SK-N-MC (cell line): ENCODE measurements around the gene PROB1.

Experiments used
- DNase-seq: peaks from one replicate; pipeline ENCODE4 v3.0.0-alpha.2; 2011; ENCODE audit warnings: low read depth, low spot score
- H3K27ac ChIP-seq: fragments of 200-600 bp; sonication (generic); 2 replicates; pipeline ENCODE4 v1.5.1; 2016; ENCODE audit warnings: mixed run types
- H3K36me3 ChIP-seq: fragments of 200-600 bp; sonication (generic); 2 replicates; pipeline ENCODE4 v1.6.1; 2017; ENCODE audit warnings: antibody characterized with exemption, low read length, mixed read lengths; ENCODE audit not compliant: insufficient read depth
- H3K4me3 ChIP-seq: fragments of 200-600 bp; sonication (generic); 2 replicates; pipeline ENCODE4 v1.5.1; 2016
- H3K9ac ChIP-seq: fragments of 200-600 bp; sonication (generic); 2 replicates; pipeline ENCODE4 v1.8.0; 2017; ENCODE audit warnings: mixed run types, mixed read lengths; ENCODE audit not compliant: insufficient read length
- H3K9me3 ChIP-seq: fragments of 200-600 bp; sonication (generic); 2 replicates; pipeline ENCODE4 v1.6.1; 2017; ENCODE audit warnings: low read depth, mild to moderate bottlenecking, antibody characterized with exemption, low read length, moderate library complexity, mixed read lengths
- EZH2 ChIP-seq: fragments of 200-600 bp; sonication (generic); IDR thresholded peaks from one replicate; pipeline ENCODE4 v1.6.1; 2017; ENCODE audit warnings: antibody characterized with exemption
- FOXP2 ChIP-seq: optimal IDR thresholded peaks from 2 replicates; pipeline ENCODE3; 2011; ENCODE audit warnings: mild to moderate bottlenecking, moderate library complexity; ENCODE audit not compliant: insufficient read depth; ENCODE audit errors: extremely low read length, control extremely low read depth
- POLR2AphosphoS5 ChIP-seq: IDR thresholded peaks from 2 replicates; pipeline ENCODE4 v1.6.1; 2012; ENCODE audit warnings: mild to moderate bottlenecking, low read depth, low read length, borderline replicate concordance

Gene PROB1

DNA sequence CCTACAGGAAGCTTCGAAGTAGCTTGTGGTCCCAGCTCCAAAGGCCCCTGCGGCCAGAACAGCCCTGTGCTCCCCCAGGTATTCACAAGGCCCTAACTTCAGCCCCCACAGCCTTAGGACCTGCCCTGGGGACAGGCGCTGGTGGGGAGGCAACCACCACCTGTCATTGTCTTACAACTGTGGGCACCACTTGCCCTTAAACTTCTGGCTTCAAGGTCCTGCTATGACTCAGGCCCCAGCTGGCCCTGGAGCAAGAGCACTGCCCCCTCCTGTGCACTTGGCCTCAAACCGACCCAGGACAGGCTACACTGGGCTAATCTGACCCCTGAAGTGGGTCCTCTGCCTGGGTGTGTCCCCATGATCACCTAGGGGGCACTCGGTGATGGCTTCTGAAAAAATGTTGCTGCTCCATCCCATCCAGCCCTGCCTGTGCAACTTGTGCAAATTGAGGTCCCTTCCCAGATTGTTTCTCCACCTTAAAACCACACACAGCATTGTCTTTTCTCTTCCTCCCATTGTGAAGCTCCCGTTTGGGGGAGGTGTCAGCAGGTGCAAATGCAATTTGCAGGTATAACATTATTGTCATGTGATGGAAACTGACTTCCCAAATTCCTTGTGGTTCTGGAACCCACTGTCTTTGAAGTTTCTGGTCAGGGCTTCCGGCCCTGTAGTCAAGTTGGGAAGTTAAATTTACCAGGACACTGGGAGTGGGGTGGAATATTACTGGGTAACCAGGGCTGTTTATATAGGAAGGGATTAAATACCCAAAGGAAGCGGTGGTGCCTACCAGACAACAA, 1.1 kb upstream of the PROB1 start:
- no peak for DNase-seq
- Histone ChIP-seq H3K27ac (no peak overlapping the region), H3K36me3 (no peaks in the 10 kb centered on the region), H3K9me3 (no peaks in the 10 kb centered on the region), H3K4me3 (no peak overlapping the region), H3K9ac (no peak overlapping the region)
- TF ChIP-seq EZH2 = no peak
- no peak for TF ChIP-seq POLR2AphosphoS5
- TF ChIP-seq FOXP2 = no peak

DNA sequence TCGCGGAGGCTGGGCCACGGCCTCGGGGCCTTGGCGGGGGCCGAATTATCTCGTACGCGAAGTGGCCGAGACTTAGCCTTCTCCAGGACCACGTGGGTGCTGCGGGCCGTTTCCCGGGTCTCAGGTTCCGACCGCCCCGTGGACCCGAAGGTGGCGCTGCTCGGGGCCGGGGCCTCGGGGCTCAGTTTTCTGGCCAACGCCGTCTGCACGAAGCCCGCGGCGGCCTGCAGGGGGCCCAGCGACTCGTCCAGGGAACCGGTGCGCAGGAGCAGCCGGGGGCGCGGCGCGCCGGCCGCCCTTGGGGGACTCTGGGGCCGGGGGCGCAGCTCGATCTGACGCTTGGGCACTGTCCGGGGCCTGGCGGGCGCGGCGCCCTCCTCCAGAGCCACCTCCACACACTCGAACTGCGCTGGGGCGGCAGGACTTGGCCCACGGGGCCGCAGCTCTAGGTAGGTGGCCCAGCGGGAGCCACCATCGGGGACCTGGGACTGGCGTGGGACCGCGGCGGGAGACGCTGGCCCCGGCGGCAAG, 716 bp downstream of the PROB1 start:
- Histone ChIP-seq H3K36me3 (no peaks in the 10 kb centered on the region), H3K9me3 (no peaks in the 10 kb centered on the region), H3K9ac (no peak overlapping the region), H3K4me3 (no peak overlapping the region), H3K27ac (no peak overlapping the region)
- TF ChIP-seq FOXP2 (no peak), POLR2AphosphoS5 (no peak), EZH2 (no peak)
- no peak for DNase-seq

DNA sequence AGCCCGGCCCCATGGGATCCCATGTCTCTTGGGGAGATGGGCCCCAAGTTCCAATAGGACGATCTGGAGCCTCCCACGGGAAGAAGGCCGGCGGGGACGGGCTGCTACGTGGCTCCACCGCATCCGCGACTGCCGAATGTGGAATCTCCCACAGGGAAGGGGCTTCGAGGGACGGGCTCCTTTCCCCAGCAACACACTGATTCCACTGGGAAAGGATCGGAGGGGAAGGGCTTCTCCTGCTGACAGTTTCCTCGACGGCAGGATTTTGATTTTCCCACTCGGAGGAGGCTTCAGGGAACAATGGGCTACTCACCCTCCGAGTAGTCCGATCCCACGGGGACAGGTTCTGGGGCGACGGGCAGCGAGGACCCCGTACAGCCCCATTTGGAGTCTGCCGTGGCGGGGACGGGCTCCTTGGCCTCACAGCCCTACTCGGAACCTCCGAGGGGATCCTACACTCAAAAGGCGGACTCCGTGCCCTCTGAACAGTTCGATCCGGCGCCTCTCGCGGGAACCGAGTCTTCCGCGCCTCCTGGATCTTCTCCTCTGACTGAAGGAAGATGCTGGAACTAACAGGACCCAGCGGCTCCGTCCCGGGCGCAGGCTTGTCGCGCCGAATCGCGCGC, 1.3 kb downstream of the PROB1 start:
- Histone ChIP-seq H3K27ac (no peak overlapping the region), H3K9me3 (no peaks in the 10 kb centered on the region), H3K9ac (peak overlapping the region; percentile 61), H3K36me3 (no peaks in the 10 kb centered on the region), H3K4me3 (peak overlapping the region; percentile 83)
- no peak for TF ChIP-seq EZH2
- TF ChIP-seq POLR2AphosphoS5 = no peak
- no peak for DNase-seq

DNA sequence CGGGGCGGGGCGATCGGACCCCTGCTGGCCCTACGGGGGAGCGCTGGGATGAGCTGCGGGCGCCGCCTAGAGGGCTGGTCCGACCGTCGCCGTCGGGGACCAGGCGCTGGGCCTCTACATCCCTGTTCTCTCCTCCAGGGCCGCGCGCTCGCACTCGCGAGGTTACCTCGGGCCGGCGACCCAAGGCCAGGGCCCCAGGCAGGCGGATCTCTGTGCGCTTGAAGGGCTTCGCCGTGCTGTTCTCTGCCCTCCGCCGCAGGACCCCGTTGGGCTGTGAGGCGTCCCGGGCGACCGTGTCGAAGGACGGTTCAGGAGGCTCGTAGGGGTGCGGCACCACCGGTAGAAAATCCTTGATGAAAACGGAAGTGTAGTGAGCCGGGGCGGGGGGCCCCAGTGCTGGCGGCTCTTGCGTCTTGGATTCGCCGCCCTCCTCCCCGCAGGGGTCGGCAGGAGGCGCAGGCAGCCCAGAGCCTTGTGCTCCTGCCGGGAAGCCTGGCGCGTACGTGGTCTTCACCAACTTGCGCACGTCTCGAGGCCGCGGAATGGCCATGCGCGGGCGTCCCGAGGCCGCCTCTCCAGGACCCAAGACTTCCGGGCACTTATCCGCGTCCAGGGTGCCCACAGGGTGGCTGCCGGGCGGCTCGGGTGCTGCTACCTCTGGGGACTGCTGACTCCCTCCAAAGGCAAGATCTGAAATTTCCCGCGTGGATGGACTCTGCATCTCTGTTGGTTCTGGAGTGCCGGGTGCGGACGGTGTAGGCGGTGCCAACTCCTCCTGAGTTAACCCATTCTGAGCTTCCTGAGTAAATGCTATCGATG, 2.0 kb downstream of the PROB1 start:
- no peak for DNase-seq
- peak overlapping the region; percentile 61 for H3K9ac ChIP-seq
- TF ChIP-seq FOXP2 = no peak
- TF ChIP-seq EZH2 = no peak
- peak; percentile 21; the same call in 1 of the 2 replicates for TF ChIP-seq POLR2AphosphoS5
- peak overlapping the region; percentile 83 for H3K4me3 ChIP-seq
- no peaks in the 10 kb centered on the region for H3K9me3 ChIP-seq
- H3K27ac ChIP-seq = no peak overlapping the region
- no peaks in the 10 kb centered on the region for H3K36me3 ChIP-seq

DNA sequence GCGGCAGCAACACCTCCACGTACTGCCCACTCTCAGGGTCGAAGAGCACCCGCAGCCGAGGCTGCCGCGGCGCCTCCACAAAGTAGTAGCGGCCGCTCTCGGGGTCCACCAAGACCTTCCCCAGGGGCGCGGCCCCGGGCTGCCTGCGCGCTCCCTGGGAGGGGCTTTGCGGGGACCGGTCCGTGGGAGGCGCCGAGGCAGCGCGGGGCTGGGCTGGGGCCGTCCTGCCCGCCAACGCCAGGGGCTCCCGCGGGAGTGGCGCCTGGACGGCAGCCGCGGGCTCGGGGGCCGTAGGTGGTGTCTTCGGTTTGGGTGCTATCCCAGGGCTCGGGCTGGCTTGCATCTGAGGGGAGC, 2.6 kb downstream of the PROB1 start:
- Histone ChIP-seq H3K27ac (no peak overlapping the region), H3K36me3 (no peaks in the 10 kb centered on the region), H3K9me3 (no peaks in the 10 kb centered on the region), H3K4me3 (peak overlapping the region; percentile 83), H3K9ac (peak overlapping the region; percentile 61)
- TF ChIP-seq FOXP2 = no peak
- no peak for TF ChIP-seq POLR2AphosphoS5
- TF ChIP-seq EZH2 = no peak
- DNase-seq = no peak

DNA sequence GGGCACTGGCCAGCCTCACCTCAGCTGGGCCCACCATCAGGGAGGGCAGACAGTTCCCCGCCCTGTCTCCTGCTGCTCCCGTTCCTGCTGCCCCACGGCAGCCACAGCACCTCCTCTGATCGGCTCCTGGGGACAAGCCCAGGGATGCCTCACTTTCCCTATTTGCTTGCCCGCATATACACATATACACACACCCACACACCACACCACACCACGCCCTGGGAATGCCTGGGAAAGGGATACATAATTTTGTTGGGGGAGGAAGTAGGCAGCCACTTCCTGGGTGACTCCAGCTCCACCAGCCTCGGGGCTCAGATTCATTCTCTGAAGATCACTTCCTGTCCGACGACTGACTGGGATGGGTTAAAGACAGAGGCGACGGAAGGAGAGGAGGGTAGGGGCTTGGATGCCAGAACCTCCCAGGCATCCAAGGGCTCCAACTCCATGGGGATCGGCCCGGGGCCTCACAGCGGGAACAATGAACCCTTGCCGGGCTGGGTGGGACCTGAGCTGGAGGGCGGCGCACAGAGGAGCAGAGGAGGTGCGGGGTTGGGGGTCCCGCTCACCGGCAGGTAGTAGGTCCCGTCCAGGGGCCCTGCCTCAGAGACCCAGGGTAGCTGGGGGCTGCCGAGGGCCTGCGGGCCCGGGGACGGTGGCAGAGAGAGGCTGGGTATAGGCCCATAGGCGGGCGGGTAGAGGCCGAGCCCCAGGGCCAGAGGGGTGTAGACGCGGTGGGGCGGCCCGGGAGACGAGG, 3.2 kb downstream of the PROB1 start:
- no peak overlapping the region for H3K27ac ChIP-seq
- DNase-seq = no peak
- H3K4me3 ChIP-seq = peak overlapping the region; percentile 83
- no peaks in the 10 kb centered on the region for H3K36me3 ChIP-seq
- H3K9me3 ChIP-seq = no peaks in the 10 kb centered on the region
- TF ChIP-seq POLR2AphosphoS5 = no peak
- no peak for TF ChIP-seq FOXP2
- no peak overlapping the region for H3K9ac ChIP-seq

DNA sequence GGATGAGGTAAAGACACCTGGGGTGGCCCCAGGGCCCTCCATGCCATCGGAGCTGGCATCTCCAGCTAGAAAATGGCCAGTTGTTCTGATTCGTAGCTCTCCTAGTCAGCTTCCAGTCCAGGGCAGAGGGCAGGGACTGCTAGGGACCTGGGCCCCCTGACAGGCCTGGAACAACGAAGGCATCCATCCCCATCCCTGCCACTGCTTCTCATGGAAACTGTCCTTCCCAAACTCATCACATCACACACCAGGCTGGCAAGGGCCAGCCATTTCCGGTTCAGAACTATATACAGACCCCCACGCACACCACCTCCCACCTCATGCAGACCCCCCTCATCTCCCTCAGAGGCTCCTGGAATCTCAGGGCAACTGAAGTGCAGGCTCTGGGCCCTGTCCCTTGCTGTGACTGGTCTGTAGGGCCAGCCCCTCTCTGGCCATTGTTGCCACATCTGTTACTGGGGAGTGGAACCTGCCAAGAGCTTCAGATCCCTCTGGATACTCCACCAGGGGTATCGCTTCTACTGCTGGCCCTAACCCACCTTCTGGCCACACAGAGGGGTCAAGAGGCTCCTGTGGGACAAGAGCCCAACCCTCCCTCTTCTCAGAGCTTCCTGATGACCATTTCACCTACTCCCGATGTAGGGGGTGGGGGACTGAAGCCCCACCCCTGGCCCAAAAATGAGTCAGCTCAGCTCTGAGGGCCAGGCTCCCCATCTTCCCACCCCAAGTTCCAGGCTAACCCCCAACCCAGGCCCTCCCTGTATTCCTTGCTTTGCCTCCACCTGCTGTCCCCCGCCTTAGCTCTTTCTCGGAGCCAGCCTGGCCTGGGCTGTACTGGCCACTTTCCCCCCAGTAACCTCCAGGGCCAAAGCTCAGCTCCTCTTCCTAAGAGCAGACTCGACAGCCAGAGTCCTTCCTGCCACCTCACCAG, 4.0 kb downstream of the PROB1 start:
- no peak overlapping the region for H3K4me3 ChIP-seq
- DNase-seq = no peak
- H3K9me3 ChIP-seq = no peaks in the 10 kb centered on the region
- TF ChIP-seq EZH2 (no peak), POLR2AphosphoS5 (no peak), FOXP2 (no peak)
- H3K9ac ChIP-seq = no peak overlapping the region
- no peaks in the 10 kb centered on the region for H3K36me3 ChIP-seq
- H3K27ac ChIP-seq = no peak overlapping the region
